WTC11 (cell line): ENCODE measurements around the gene TOM1L2. TPM values are rescaled to one million over a fixed set of nuclear protein-coding genes. Genes with fewer than 3 reads are reported as not detected.
A peak's percentile ranks its signal among the peaks of the same experiment; 100 is the strongest.

Experiments
- ATAC-seq: fragments of 200-7000 bp; cut with Tn5 transposase; 2 replicates; pipeline ENCODE4 v1.10.0; 2021; ENCODE audit warnings: mild to moderate bottlenecking, moderate library complexity
- CTCF ChIA-PET: fragments of 300-600 bp; sonication (Branson Sonifier 250); formaldehyde crosslinking; loops from one replicate; lab custom pipeline; 2021; ENCODE audit warnings: antibody characterized with exemption; lab: Charles Lee
- POLR2A ChIA-PET: fragments of 350-600 bp; sonication (Branson Sonifier 250); formaldehyde crosslinking; loops from one replicate; lab custom pipeline; 2021; ENCODE audit warnings: antibody characterized with exemption; lab: Charles Lee
- DNase-seq: peaks from one replicate; pipeline ENCODE4 v3.0.0; 2021; ENCODE audit warnings: low spot score
- H3K27ac Mint-ChIP-seq: 2 replicates; pipeline ENCODE4 v1.8.0; 2021; ENCODE audit warnings: mixed read lengths
- H3K27me3 Mint-ChIP-seq: 2 replicates; pipeline ENCODE4 v1.8.0; 2021; ENCODE audit warnings: low read depth, mild to moderate bottlenecking, moderate library complexity, mixed read lengths
- H3K36me3 Mint-ChIP-seq: 2 replicates; pipeline ENCODE4 v1.8.0; 2021; ENCODE audit warnings: mixed read lengths
- H3K4me1 Mint-ChIP-seq: 2 replicates; pipeline ENCODE4 v1.8.0; 2022; ENCODE audit warnings: mixed read lengths
- H3K4me3 Mint-ChIP-seq: 2 replicates; pipeline ENCODE4 v1.8.0; 2021; ENCODE audit warnings: mild to moderate bottlenecking, moderate library complexity, mixed read lengths
- H3K9me3 Mint-ChIP-seq: 2 replicates; pipeline ENCODE4 v1.8.0; 2021; ENCODE audit warnings: mixed read lengths
- AR ChIP-seq: fragments of 250-450 bp; sonication (Bioruptor Pico); IDR thresholded peaks from 2 replicates; pipeline ENCODE4 v1.9.0; 2021; ENCODE audit warnings: mild to moderate bottlenecking
- E2F4 ChIP-seq: sonication (generic); formaldehyde crosslinking; IDR thresholded peaks from 2 replicates; pipeline ENCODE4 v1.8.1; 2022; ENCODE audit warnings: low read depth, mild to moderate bottlenecking, moderate library complexity, missing genetic modification reagents, borderline replicate concordance
- ELF4 ChIP-seq: sonication (generic); formaldehyde crosslinking; IDR thresholded peaks from 2 replicates; pipeline ENCODE4 v1.8.1; 2022; ENCODE audit warnings: low read depth, mild to moderate bottlenecking, moderate library complexity, missing genetic modification reagents
- FOXP4 ChIP-seq: sonication (generic); formaldehyde crosslinking; IDR thresholded peaks from 2 replicates; pipeline ENCODE4 v1.8.0; 2022; ENCODE audit warnings: mild to moderate bottlenecking, missing genetic modification reagents
- GABPB1 ChIP-seq: sonication (generic); formaldehyde crosslinking; IDR thresholded peaks from 2 replicates; pipeline ENCODE4 v1.8.1; 2023; ENCODE audit warnings: mild to moderate bottlenecking, missing genetic modification reagents
- GRHL2 ChIP-seq: fragments of 250-450 bp; sonication (Bioruptor Pico); IDR thresholded peaks from 2 replicates; pipeline ENCODE4 v1.8.0; 2022; ENCODE audit warnings: mild to moderate bottlenecking, moderate library complexity; ENCODE audit not compliant: insufficient replicate concordance, severe bottlenecking
- IRF1 ChIP-seq: sonication (generic); formaldehyde crosslinking; IDR thresholded peaks from 2 replicates; pipeline ENCODE4 v1.8.0; 2023; ENCODE audit warnings: missing genetic modification reagents
- JAZF1 ChIP-seq: fragments of 250-450 bp; sonication (Bioruptor Pico); IDR thresholded peaks from 2 replicates; pipeline ENCODE4 v1.9.0; 2021; ENCODE audit warnings: moderate library complexity, mild to moderate bottlenecking, inconsistent platforms
- MXD4 ChIP-seq: fragments of 250-450 bp; sonication (Bioruptor Pico); IDR thresholded peaks from 2 replicates; pipeline ENCODE4 v1.8.0; 2021; ENCODE audit warnings: mild to moderate bottlenecking, moderate library complexity, borderline replicate concordance
- NFATC4 ChIP-seq: fragments of 250-450 bp; sonication (Bioruptor Pico); IDR thresholded peaks from 2 replicates; pipeline ENCODE4 v1.9.0; 2021; ENCODE audit warnings: mild to moderate bottlenecking
- NFE2L1 ChIP-seq: sonication (generic); formaldehyde crosslinking; IDR thresholded peaks from 2 replicates; pipeline ENCODE4 v1.8.1; 2023; ENCODE audit warnings: missing genetic modification reagents
- NR2C2 ChIP-seq: sonication (generic); formaldehyde crosslinking; IDR thresholded peaks from 2 replicates; pipeline ENCODE4 v1.8.0; 2022; ENCODE audit warnings: mild to moderate bottlenecking, missing genetic modification reagents
- OVOL2 ChIP-seq: fragments of 250-450 bp; sonication (Bioruptor Pico); IDR thresholded peaks from 2 replicates; pipeline ENCODE4 v1.9.0; 2021; ENCODE audit warnings: mild to moderate bottlenecking, borderline replicate concordance
- PREB ChIP-seq: sonication (generic); formaldehyde crosslinking; IDR thresholded peaks from 2 replicates; pipeline ENCODE4 v1.8.1; 2022; ENCODE audit warnings: mild to moderate bottlenecking, missing genetic modification reagents, moderate library complexity, borderline replicate concordance
- SMAD3 ChIP-seq: sonication (generic); formaldehyde crosslinking; IDR thresholded peaks from 2 replicates; pipeline ENCODE4 v1.8.0; 2022; ENCODE audit warnings: missing genetic modification reagents, mild to moderate bottlenecking, borderline replicate concordance
- TP53 ChIP-seq: sonication (generic); formaldehyde crosslinking; IDR thresholded peaks from 2 replicates; pipeline ENCODE4 v1.8.1; 2023; ENCODE audit warnings: mild to moderate bottlenecking, missing genetic modification reagents
- ZBTB21 ChIP-seq: sonication (generic); formaldehyde crosslinking; IDR thresholded peaks from 2 replicates; pipeline ENCODE4 v1.8.1; 2023; ENCODE audit warnings: mild to moderate bottlenecking, missing genetic modification reagents, borderline replicate concordance
- ZNF232 ChIP-seq: sonication (generic); formaldehyde crosslinking; IDR thresholded peaks from 2 replicates; pipeline ENCODE4 v1.8.0; 2022; ENCODE audit warnings: mild to moderate bottlenecking, missing genetic modification reagents
- ZNF317 ChIP-seq: sonication (generic); formaldehyde crosslinking; IDR thresholded peaks from 2 replicates; pipeline ENCODE4 v1.8.1; 2023; ENCODE audit warnings: low read depth, mild to moderate bottlenecking, moderate library complexity, missing genetic modification reagents, borderline replicate concordance
- ZNF532 ChIP-seq: fragments of 250-450 bp; sonication (Bioruptor Pico); IDR thresholded peaks from 2 replicates; pipeline ENCODE4 v1.9.0; 2021; ENCODE audit warnings: mild to moderate bottlenecking, borderline replicate concordance
- total RNA-seq: library from RNA; stranded (reverse); gene quantifications from 3 replicates; pipeline ENCODE4 v1.2.3, GENCODE V29; 2021

The TOM1L2 gene
- total RNA-seq, 1 experiment from 2014 or later: 6.4 TPM

- no peak for TF ChIP-seq ZNF317 (CRISPR knock-in tag)
- TF ChIP-seq SMAD3 (CRISPR knock-in tag): no peak
- no peak for TF ChIP-seq NFATC4
- no peak for TF ChIP-seq ZNF232 (CRISPR knock-in tag)
- TF ChIP-seq E2F4 (CRISPR knock-in tag): no peak
- TF ChIP-seq ZBTB21: no peak
- TF ChIP-seq NR2C2 (CRISPR knock-in tag): no peak
- no peak for TF ChIP-seq AR (CRISPR knock-in tag)
- TF ChIP-seq GRHL2 (CRISPR knock-in tag): no peak
- TF ChIP-seq IRF1: no peak
- TF ChIP-seq FOXP4: no peak
- no peak for TF ChIP-seq PREB (CRISPR knock-in tag)
- no peak for TF ChIP-seq ZNF532 (CRISPR knock-in tag)
- TF ChIP-seq TP53 (CRISPR knock-in tag): no peak
- TF ChIP-seq ELF4 (CRISPR knock-in tag): no peak
- no peak for TF ChIP-seq MXD4 (CRISPR knock-in tag)
- TF ChIP-seq GABPB1 (CRISPR knock-in tag): no peak
- no peak for TF ChIP-seq NFE2L1 (CRISPR knock-in tag)
- no peak for TF ChIP-seq JAZF1 (CRISPR knock-in tag)
- no peak for TF ChIP-seq OVOL2 (CRISPR knock-in tag)
- TF ChIP-seq, all 79 proteins: peak for 0
- no peak overlapping the region; the same call in 1 of the 2 replicates for H3K4me3 Mint-ChIP-seq
- CTCF ChIA-PET: interaction anchor here (0.9 to 2.1 kb wide), 13 partner anchors 9 to 426 kb away, joined by 3 to 12 read pairs (median 6); partner anchors contain the start of gene RASD1
- H3K36me3 Mint-ChIP-seq: no peaks in the 10 kb centered on the region
- POLR2A ChIA-PET: interaction anchor here (1.3 kb wide), 1 partner anchor 62 kb away, joined by 4 read pairs; no protein-coding TSS in a partner anchor
- H3K9me3 Mint-ChIP-seq: peaks cover 4% of the 10 kb centered on the region; the same call in 1 of the 2 replicates
- DNase-seq (no peak), ATAC-seq (no peak; the same call in 1 of the 2 replicates)
- peaks cover 36% of the 10 kb centered on the region for H3K4me1 Mint-ChIP-seq
- H3K27me3 Mint-ChIP-seq: no peaks in the 10 kb centered on the region
- H3K27ac Mint-ChIP-seq: peak overlapping the region; percentile 70
Observed at GRCh38 chr17:17922070-17922614, 50.1 kb downstream of the TOM1L2 start.
